Thyroid gland (tissue), 4 donors: ENCODE data around the gene RUNX2. TPM values are rescaled to one million over a fixed set of nuclear protein-coding genes. Genes with fewer than 3 reads are reported as not detected.

Source experiments
- DNase-seq, 2 donors: peaks; one replicate each; pipeline ENCODE4 v3.0.0-alpha.2; 2019
- H3K27ac ChIP-seq, 3 donors: fragments of 200-600 bp; sonication (generic); 1 replicate in 2 of 3; 2 replicates in 1 of 3; pipeline ENCODE4 v1.5.1; 2016 to 2019; ENCODE audit warnings: mild to moderate bottlenecking in 1 of 3, moderate library complexity in 1 of 3
- H3K27me3 ChIP-seq: fragments of 200-600 bp; sonication (generic); one replicate; pipeline ENCODE4 v1.5.1; 2019
- H3K36me3 ChIP-seq, 2 donors: fragments of 200-600 bp; sonication (generic); one replicate each; pipeline ENCODE4 v1.5.1; 2016 to 2019
- H3K4me1 ChIP-seq, 2 donors: fragments of 200-600 bp; sonication (generic); one replicate each; pipeline ENCODE4 v1.5.1; 2017 to 2019
- H3K4me3 ChIP-seq, 3 donors: fragments of 200-600 bp; sonication (generic); replicated peaks in 1 of 3; 1 replicate in 2 of 3; 2 replicates in 1 of 3; pipeline ENCODE4 v1.5.1; 2016; ENCODE audit warnings: mild to moderate bottlenecking in 1 of 3
- H3K9me3 ChIP-seq: fragments of 200-600 bp; sonication (generic); one replicate; pipeline ENCODE4 v1.5.1; 2017
- CTCF ChIP-seq, 6 experiments: fragments of 200-600 bp in 3 of 6; fragments of 450-650 bp in 3 of 6; sonication (generic) in 3 of 6; IDR thresholded peaks; one replicate each; pipeline ENCODE4 v1.5.1; 2016 to 2019; ENCODE audit warnings: antibody characterized with exemption in 6 of 6, mild to moderate bottlenecking in 2 of 6, inconsistent platforms in 1 of 6, moderate library complexity in 1 of 6
- POLR2A ChIP-seq, 2 donors: fragments of 450-650 bp; IDR thresholded peaks; one replicate each; pipeline ENCODE4 v1.6.1; 2017; ENCODE audit warnings: antibody characterized with exemption in 2 of 2, mild to moderate bottlenecking in 2 of 2, moderate library complexity in 1 of 2
- WGBS, 2 donors: methylation state at CpG; one replicate each; pipeline ENCODE4 v1.1.5; 2017; 5-methylcytosine and 5-hydroxymethylcytosine counted together
- intact Hi-C: fragments of 100-400 bp; cut with DNase I; formaldehyde crosslinking; loops from one replicate; pipeline ENCODE4 v1.15.1; 2023
- total RNA-seq, 4 donors: library from RNA; depleted of rRNA; stranded (reverse); fragments of >200 nt; gene quantifications; one replicate each; pipeline ENCODE4 v1.2.3, GENCODE V29; 2016

Gene RUNX2
- total RNA-seq, 4 donors from 2014 or later: 1.6 to 4.2 (median 2.7) TPM

GRCh38 chr6:45326698-45327417, 1.3 kb upstream of the RUNX2 start:
- H3K4me3 ChIP-seq: no peak overlapping the region
- intact Hi-C loops: no loop called here
- no peaks in the 10 kb centered on the region for H3K27me3 ChIP-seq
- 91 to 95% methylated on average over 5 of the region's 5 CpGs for WGBS, 2 donors
- TF ChIP-seq CTCF (IDR thresholded peaks at IDR 0.05) (no peak), POLR2A (IDR thresholded peaks at IDR 0.05) (no peak)
- no peak overlapping the region for H3K27ac ChIP-seq
- H3K36me3 ChIP-seq: no peaks in the 10 kb centered on the region
- H3K9me3 ChIP-seq: no peaks in the 10 kb centered on the region
- no peak for DNase-seq
- no peaks in the 10 kb centered on the region for H3K4me1 ChIP-seq

GRCh38 chr6:45328523-45328922, 393 bp downstream of the RUNX2 start:
- no peaks in the 10 kb centered on the region for H3K36me3 ChIP-seq
- no peak overlapping the region for H3K27ac ChIP-seq
- no peak for TF ChIP-seq CTCF (IDR thresholded peaks at IDR 0.05)
- no peak for TF ChIP-seq POLR2A (IDR thresholded peaks at IDR 0.05)
- H3K9me3 ChIP-seq: no peaks in the 10 kb centered on the region
- no peak overlapping the region for H3K4me3 ChIP-seq
- DNase-seq: no peak
- intact Hi-C loops: no loop called here
- H3K27me3 ChIP-seq: no peaks in the 10 kb centered on the region
- no peaks in the 10 kb centered on the region for H3K4me1 ChIP-seq

- Histone ChIP-seq H3K27ac (no peak overlapping the region), H3K36me3 (no peaks in the 10 kb centered on the region), H3K4me3 (no peak overlapping the region), H3K4me1 (peaks cover 9 to 11% of the 10 kb centered on the region in 2 donors), H3K27me3 (no peaks in the 10 kb centered on the region), H3K9me3 (no peaks in the 10 kb centered on the region)
- TF ChIP-seq POLR2A (IDR thresholded peaks at IDR 0.05) (no peak), CTCF (IDR thresholded peaks at IDR 0.05) (no peak)
- no peak for DNase-seq
- intact Hi-C loops: no loop called here
- 69 to 75% methylated on average over 2 of the region's 2 CpGs for WGBS, 2 donors
Measured at GRCh38 chr6:45344900-45345299, 16.8 kb downstream of the RUNX2 start.

- Histone ChIP-seq H3K9me3 (no peaks in the 10 kb centered on the region), H3K27ac (no peak overlapping the region), H3K4me1 (no peaks in the 10 kb centered on the region), H3K36me3 (no peaks in the 10 kb centered on the region), H3K27me3 (no peaks in the 10 kb centered on the region), H3K4me3 (no peak overlapping the region)
- TF ChIP-seq POLR2A (IDR thresholded peaks at IDR 0.05) (no peak), CTCF (IDR thresholded peaks at IDR 0.05) (no peak)
- intact Hi-C loops: no loop called here
- DNase-seq: no peak
Measured at GRCh38 chr6:45350186-45350710, 22.1 kb downstream of the RUNX2 start.

- Histone ChIP-seq H3K9me3 (no peaks in the 10 kb centered on the region), H3K4me3 (no peak overlapping the region), H3K36me3 (no peaks in the 10 kb centered on the region), H3K27me3 (no peaks in the 10 kb centered on the region), H3K4me1 (no peaks in the 10 kb centered on the region), H3K27ac (no peak overlapping the region)
- intact Hi-C loops: no loop called here
- WGBS, 2 donors: 98% methylated on average over 3 of the region's 3 CpGs
- TF ChIP-seq CTCF (IDR thresholded peaks at IDR 0.05) (no peak), POLR2A (IDR thresholded peaks at IDR 0.05) (no peak)
- no peak for DNase-seq
Measured at GRCh38 chr6:45351076-45351475, 22.9 kb downstream of the RUNX2 start.
